Measurements from ENCODE around the gene CUEDC2.
A peak's percentile ranks its signal among the peaks of the same experiment; 100 is the strongest.

The CUEDC2 gene

DNA sequence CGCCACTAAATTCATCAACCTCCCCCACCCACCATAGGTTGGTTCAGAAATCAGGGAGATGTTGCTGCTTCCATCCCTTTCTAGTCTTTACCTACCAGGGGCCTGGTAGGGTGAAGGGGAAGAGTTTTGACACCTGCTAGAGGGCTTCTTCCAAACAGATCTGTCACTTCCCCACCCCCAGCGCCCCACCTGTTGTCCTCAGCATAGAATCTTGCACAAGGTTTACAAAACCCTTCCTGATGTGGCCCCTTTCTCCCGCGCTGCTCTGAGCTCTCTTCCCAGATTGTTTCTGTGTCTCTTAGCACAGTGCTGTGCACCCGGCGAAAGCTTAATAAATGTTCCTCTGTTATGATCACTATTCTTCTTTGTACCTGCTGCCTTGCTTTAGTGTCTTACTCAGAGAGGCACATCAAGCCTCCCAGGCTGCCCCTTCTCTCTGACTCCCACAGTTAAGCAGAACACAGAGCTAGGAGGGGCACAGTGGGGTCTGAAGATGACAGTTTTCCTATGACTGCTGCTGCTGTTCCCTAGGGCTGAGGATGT lies 30.2 kb upstream of the CUEDC2 start:
- no peak overlapping the region for H3K27ac ChIP-seq (ENCODE audit: low read depth, low read length)
- no peak overlapping the region for H2AK5ac ChIP-seq (ENCODE audit: low read length)
- DNase-seq: no peak
- no peak overlapping the region for H4K12ac ChIP-seq (ENCODE audit: low read depth, low read length)
- H3K36me3 ChIP-seq (ENCODE audit: control insufficient read depth in 1 of 2, insufficient read depth in 2 of 2, low read length in 2 of 2): no peaks in the 10 kb centered on the region
- H3K4me2 ChIP-seq (ENCODE audit: low read length): peak overlapping the region; percentile 14
- peaks cover 1% of the 10 kb centered on the region for H3K9me3 ChIP-seq (ENCODE audit: insufficient read depth, low read depth, low read length)
- H3K18ac ChIP-seq (ENCODE audit: low read length): no peak overlapping the region
- H3K23ac ChIP-seq (ENCODE audit: low read length): no peak overlapping the region
- H3K79me2 ChIP-seq (ENCODE audit: control insufficient read depth, insufficient read depth, low read length, poor library complexity): peaks cover 3% of the 10 kb centered on the region
- H3K27me3 ChIP-seq (ENCODE audit: insufficient read depth, low read length): no peaks in the 10 kb centered on the region
- H2BK5ac ChIP-seq (ENCODE audit: low read depth, low read length, poor library complexity): no peak overlapping the region
- no peak overlapping the region for H2BK12ac ChIP-seq (ENCODE audit: low read length)
- H4K8ac ChIP-seq (ENCODE audit: low read depth, low read length): no peak overlapping the region
- H2AFZ ChIP-seq (ENCODE audit: insufficient read depth, low read length, poor library complexity): no peak overlapping the region
- H3K9ac ChIP-seq (ENCODE audit: low read length): no peak overlapping the region
- H3K4me1 ChIP-seq (ENCODE audit: control insufficient read depth in 1 of 2, insufficient read depth in 2 of 2, low read length in 2 of 2): peaks cover 11 to 19% of the 10 kb centered on the region in 2 experiments
- H3K4me3 ChIP-seq (ENCODE audit: low read depth, low read length): no peak overlapping the region
- H3K79me1 ChIP-seq (ENCODE audit: low read length): peaks cover 6% of the 10 kb centered on the region
- no CpG with 5 or more reads among the region's 6 CpGs for WGBS (ENCODE audit: extremely low coverage, insufficient coverage, insufficient read length)
- H3K4ac ChIP-seq (ENCODE audit: low read depth, low read length): no peak overlapping the region
- H2BK120ac ChIP-seq (ENCODE audit: insufficient read depth, low read length, poor library complexity): no peak overlapping the region
- H4K91ac ChIP-seq (ENCODE audit: low read depth, low read length): no peak overlapping the region
- no peak overlapping the region for H3K14ac ChIP-seq (ENCODE audit: low read length)

DNA sequence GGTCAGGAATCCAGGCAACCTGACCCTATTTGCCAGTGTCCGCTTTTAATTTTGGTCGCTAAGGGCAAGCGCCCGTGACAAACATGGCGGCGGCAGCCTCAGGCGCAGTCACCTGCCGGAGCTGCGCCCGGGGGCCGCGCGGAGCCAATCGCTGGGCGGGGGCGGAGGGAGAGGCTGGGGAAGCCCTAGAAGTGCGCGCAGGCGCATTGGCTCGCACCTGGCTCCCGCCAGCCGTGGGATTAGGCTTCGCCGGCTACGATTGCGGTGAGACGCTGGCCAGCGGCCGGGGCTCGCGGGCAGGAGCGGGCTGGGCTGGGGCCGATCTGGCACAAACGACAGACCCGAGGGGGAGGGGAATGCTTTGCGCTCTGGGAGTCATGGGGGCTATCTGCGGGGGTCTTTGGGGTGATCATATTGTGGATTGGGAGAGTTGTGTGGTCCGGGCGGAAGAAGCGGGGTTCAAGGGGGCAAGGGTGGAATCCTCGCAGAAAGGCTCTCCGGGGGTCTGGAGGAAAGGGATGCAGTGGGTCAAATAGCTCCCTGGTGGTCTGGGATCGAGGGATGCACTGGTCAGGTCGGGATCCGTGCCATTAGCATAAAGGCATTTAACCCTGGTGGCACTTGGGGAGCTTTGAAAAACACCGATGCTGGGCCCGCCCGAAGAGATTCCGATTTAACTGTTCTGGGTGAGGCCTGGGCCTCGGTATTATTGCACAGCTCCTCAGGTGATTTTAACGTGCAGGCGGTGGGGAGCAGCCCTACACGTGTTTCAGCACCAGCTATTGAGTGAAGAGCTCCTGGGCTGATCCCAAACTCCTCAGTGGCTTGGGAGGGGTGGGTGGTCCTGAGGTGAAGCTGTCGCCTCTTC lies 29.0 kb upstream of the CUEDC2 start:
- Histone ChIP-seq H2AK5ac (ENCODE audit: low read length) (no peak overlapping the region), H3K9me3 (ENCODE audit: insufficient read depth, low read depth, low read length) (peaks cover 1% of the 10 kb centered on the region), H3K79me1 (ENCODE audit: low read length) (peaks cover 6% of the 10 kb centered on the region), H2BK120ac (ENCODE audit: insufficient read depth, low read length, poor library complexity) (peak overlapping the region; percentile 74), H2BK12ac (ENCODE audit: low read length) (peak overlapping the region; percentile 75), H3K14ac (ENCODE audit: low read length) (peak overlapping the region; percentile 45), H3K18ac (ENCODE audit: low read length) (no peak overlapping the region), H4K12ac (ENCODE audit: low read depth, low read length) (peak overlapping the region; percentile 93), H3K4me3 (ENCODE audit: low read depth, low read length) (peak overlapping the region; percentile 50), H3K27ac (ENCODE audit: low read depth, low read length) (peak overlapping the region; percentile 2), H4K8ac (ENCODE audit: low read depth, low read length) (peak overlapping the region; percentile 98), H3K79me2 (ENCODE audit: control insufficient read depth, insufficient read depth, low read length, poor library complexity) (peaks cover 3% of the 10 kb centered on the region), H3K4ac (ENCODE audit: low read depth, low read length) (peak overlapping the region; percentile 38), H3K27me3 (ENCODE audit: insufficient read depth, low read length) (no peaks in the 10 kb centered on the region), H3K4me1 (ENCODE audit: control insufficient read depth in 1 of 2, insufficient read depth in 2 of 2, low read length in 2 of 2) (peaks cover 11 to 19% of the 10 kb centered on the region in 2 experiments), H3K23ac (ENCODE audit: low read length) (no peak overlapping the region), H3K36me3 (ENCODE audit: control insufficient read depth in 1 of 2, insufficient read depth in 2 of 2, low read length in 2 of 2) (no peaks in the 10 kb centered on the region), H3K9ac (ENCODE audit: low read length) (peak overlapping the region; percentile 21), H2AFZ (ENCODE audit: insufficient read depth, low read length, poor library complexity) (peak overlapping the region; percentile 94), H2BK5ac (ENCODE audit: low read depth, low read length, poor library complexity) (peak overlapping the region; percentile 16), H4K91ac (ENCODE audit: low read depth, low read length) (peak overlapping the region; percentile 87), H3K4me2 (ENCODE audit: low read length) (peak overlapping the region; percentile 95)
- no CpG with 5 or more reads among the region's 54 CpGs for WGBS (ENCODE audit: extremely low coverage, insufficient coverage, insufficient read length)
- peak; percentile 98 to 99 for DNase-seq

DNA sequence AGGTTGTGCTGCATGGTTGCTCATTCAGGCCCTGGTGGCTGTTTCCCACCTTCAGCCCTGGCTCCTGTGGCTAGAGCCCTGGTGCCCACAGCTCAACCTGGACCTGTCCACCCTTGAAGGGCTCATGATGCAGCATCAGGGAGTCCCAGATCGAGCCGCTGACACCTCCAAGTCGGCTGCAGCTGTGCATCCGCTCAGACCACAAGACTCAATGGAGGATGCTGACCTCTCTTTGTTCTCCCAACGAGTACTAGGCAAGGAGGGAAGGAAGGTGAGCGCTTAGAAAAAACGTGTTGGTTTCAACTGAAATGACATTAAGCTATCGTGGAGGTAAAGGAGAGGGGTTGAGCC lies 28.4 kb upstream of the CUEDC2 start:
- H3K9ac ChIP-seq (ENCODE audit: low read length): no peak overlapping the region
- H3K36me3 ChIP-seq (ENCODE audit: control insufficient read depth in 1 of 2, insufficient read depth in 2 of 2, low read length in 2 of 2): peaks cover 0 to 2% of the 10 kb centered on the region in 2 experiments
- peak overlapping the region; percentile 75 for H2BK12ac ChIP-seq (ENCODE audit: low read length)
- H3K27ac ChIP-seq (ENCODE audit: low read depth, low read length): peak overlapping the region; percentile 2
- peak overlapping the region; percentile 93 for H4K12ac ChIP-seq (ENCODE audit: low read depth, low read length)
- no peak overlapping the region for H3K23ac ChIP-seq (ENCODE audit: low read length)
- peak overlapping the region; percentile 95 for H3K4me2 ChIP-seq (ENCODE audit: low read length)
- WGBS (ENCODE audit: extremely low coverage, insufficient coverage, insufficient read length): no CpG with 5 or more reads among the region's 8 CpGs
- peak overlapping the region; percentile 87 for H4K91ac ChIP-seq (ENCODE audit: low read depth, low read length)
- DNase-seq: no peak
- peaks cover 3% of the 10 kb centered on the region for H3K79me2 ChIP-seq (ENCODE audit: control insufficient read depth, insufficient read depth, low read length, poor library complexity)
- H2AFZ ChIP-seq (ENCODE audit: insufficient read depth, low read length, poor library complexity): peak overlapping the region; percentile 94
- H4K8ac ChIP-seq (ENCODE audit: low read depth, low read length): peak overlapping the region; percentile 98
- no peak overlapping the region for H2BK5ac ChIP-seq (ENCODE audit: low read depth, low read length, poor library complexity)
- peaks cover 14 to 19% of the 10 kb centered on the region in 2 experiments for H3K4me1 ChIP-seq (ENCODE audit: control insufficient read depth in 1 of 2, insufficient read depth in 2 of 2, low read length in 2 of 2)
- peak overlapping the region; percentile 74 for H2BK120ac ChIP-seq (ENCODE audit: insufficient read depth, low read length, poor library complexity)
- H2AK5ac ChIP-seq (ENCODE audit: low read length): peak overlapping the region; percentile 55
- peaks cover 8% of the 10 kb centered on the region for H3K79me1 ChIP-seq (ENCODE audit: low read length)
- peak overlapping the region; percentile 11 for H3K18ac ChIP-seq (ENCODE audit: low read length)
- peaks cover 1% of the 10 kb centered on the region for H3K9me3 ChIP-seq (ENCODE audit: insufficient read depth, low read depth, low read length)
- no peaks in the 10 kb centered on the region for H3K27me3 ChIP-seq (ENCODE audit: insufficient read depth, low read length)
- no peak overlapping the region for H3K4me3 ChIP-seq (ENCODE audit: low read depth, low read length)
- peak overlapping the region; percentile 45 for H3K14ac ChIP-seq (ENCODE audit: low read length)
- H3K4ac ChIP-seq (ENCODE audit: low read depth, low read length): peak overlapping the region; percentile 38

DNA sequence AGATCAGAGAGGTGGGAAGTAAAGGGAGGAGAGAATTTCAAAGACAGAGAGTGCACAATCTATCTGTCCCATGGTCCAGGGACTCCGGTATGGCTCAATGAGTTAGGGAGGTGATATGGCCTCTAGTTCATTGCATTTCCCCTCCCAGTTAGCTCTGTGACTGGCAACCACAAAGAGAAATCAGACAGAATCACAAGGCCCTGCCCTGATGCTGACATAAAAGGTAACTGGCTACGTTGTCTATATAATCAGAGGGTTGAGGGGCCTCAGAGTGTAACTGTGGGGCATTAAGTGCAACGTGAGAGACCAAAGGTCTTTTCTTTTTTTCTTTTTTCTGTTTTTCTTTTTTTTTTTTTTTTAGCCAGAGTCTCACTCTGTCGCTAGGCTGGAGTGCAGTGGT lies 26.3 kb upstream of the CUEDC2 start:
- Histone ChIP-seq H4K91ac (ENCODE audit: low read depth, low read length) (no peak overlapping the region), H3K36me3 (ENCODE audit: control insufficient read depth in 1 of 2, insufficient read depth in 2 of 2, low read length in 2 of 2) (peaks cover 2 to 3% of the 10 kb centered on the region in 2 experiments), H3K4me3 (ENCODE audit: low read depth, low read length) (no peak overlapping the region), H3K4ac (ENCODE audit: low read depth, low read length) (no peak overlapping the region), H3K9me3 (ENCODE audit: insufficient read depth, low read depth, low read length) (peaks cover 1% of the 10 kb centered on the region), H2AFZ (ENCODE audit: insufficient read depth, low read length, poor library complexity) (no peak overlapping the region), H3K9ac (ENCODE audit: low read length) (no peak overlapping the region), H3K79me2 (ENCODE audit: control insufficient read depth, insufficient read depth, low read length, poor library complexity) (peaks cover 3% of the 10 kb centered on the region), H3K27me3 (ENCODE audit: insufficient read depth, low read length) (no peaks in the 10 kb centered on the region), H4K12ac (ENCODE audit: low read depth, low read length) (no peak overlapping the region), H3K4me2 (ENCODE audit: low read length) (no peak overlapping the region), H3K14ac (ENCODE audit: low read length) (no peak overlapping the region), H3K27ac (ENCODE audit: low read depth, low read length) (no peak overlapping the region), H3K23ac (ENCODE audit: low read length) (no peak overlapping the region), H2BK120ac (ENCODE audit: insufficient read depth, low read length, poor library complexity) (no peak overlapping the region), H2BK5ac (ENCODE audit: low read depth, low read length, poor library complexity) (no peak overlapping the region), H3K79me1 (ENCODE audit: low read length) (peaks cover 11% of the 10 kb centered on the region), H3K18ac (ENCODE audit: low read length) (no peak overlapping the region), H3K4me1 (ENCODE audit: control insufficient read depth in 1 of 2, insufficient read depth in 2 of 2, low read length in 2 of 2) (peaks cover 14 to 17% of the 10 kb centered on the region in 2 experiments), H2AK5ac (ENCODE audit: low read length) (no peak overlapping the region), H4K8ac (ENCODE audit: low read depth, low read length) (no peak overlapping the region), H2BK12ac (ENCODE audit: low read length) (no peak overlapping the region)
- DNase-seq: no peak
- no CpG with 5 or more reads among the region's 4 CpGs for WGBS (ENCODE audit: extremely low coverage, insufficient coverage, insufficient read length)

Data from trophoblast cell (in vitro differentiated cells and primary cell).